Gastrocnemius medialis (tissue), 4 donors: ENCODE results near the gene CCM2.

Source experiments
- CTCF ChIP-seq, 5 experiments: fragments of 450-650 bp in 3 of 5; fragments of 200-600 bp in 2 of 5; sonication (generic) in 2 of 5; IDR thresholded peaks in 4 of 5; conservative IDR thresholded peaks in 1 of 5; 1 replicate in 4 of 5; 2 replicates in 1 of 5; pipeline ENCODE4 v1.5.1; 2016 to 2019; ENCODE audit warnings: antibody characterized with exemption in 5 of 5, mild to moderate bottlenecking in 3 of 5, moderate library complexity in 3 of 5
- POLR2A ChIP-seq, 2 donors: fragments of 450-650 bp; IDR thresholded peaks; one replicate each; pipeline ENCODE4 v1.6.1; 2017; ENCODE audit warnings: antibody characterized with exemption in 2 of 2, mild to moderate bottlenecking in 2 of 2, moderate library complexity in 2 of 2

GRCh38 chr7:45107356-45107755 is 107.4 kb downstream of the CCM2 start:
- TF ChIP-seq CTCF (IDR thresholded peaks at IDR 0.05 in 4 of 5, conservative IDR thresholded peaks at IDR 0.05 in 1 of 5) (no peak), POLR2A (IDR thresholded peaks at IDR 0.05) (no peak)
